Hepatocyte (in vitro differentiated cells): ENCODE data around the gene KXD1. TPM values are rescaled to one million over a fixed set of nuclear protein-coding genes. Genes with fewer than 3 reads are reported as not detected.

Experiments used
- DNase-seq: peaks from one replicate; pipeline ENCODE4 v3.0.0-alpha.2; 2016; ENCODE audit warnings: low spot score
- H2AFZ ChIP-seq: fragments of 200-600 bp; sonication (generic); 2 replicates; pipeline ENCODE4 v1.6.0; 2016; ENCODE audit warnings: antibody characterized with exemption, mild to moderate bottlenecking
- H3K27ac ChIP-seq: fragments of 200-600 bp; sonication (generic); 2 replicates; pipeline ENCODE4 v1.5.1; 2016; ENCODE audit warnings: mild to moderate bottlenecking
- H3K27me3 ChIP-seq: fragments of 200-600 bp; sonication (generic); 2 replicates; pipeline ENCODE4 v1.6.1; 2016
- H3K36me3 ChIP-seq: fragments of 200-600 bp; sonication (generic); replicated peaks from 2 replicates; pipeline ENCODE4 v1.5.1; 2016; ENCODE audit warnings: low read depth; ENCODE audit not compliant: insufficient read depth
- H3K4me1 ChIP-seq: fragments of 200-600 bp; sonication (generic); 2 replicates; pipeline ENCODE4 v1.5.1; 2016; ENCODE audit warnings: mild to moderate bottlenecking, moderate library complexity; ENCODE audit not compliant: insufficient read depth
- H3K4me2 ChIP-seq: fragments of 200-600 bp; sonication (generic); 2 replicates; pipeline ENCODE4 v1.6.0; 2016
- H3K4me3 ChIP-seq: fragments of 200-600 bp; sonication (generic); 2 replicates; pipeline ENCODE4 v1.5.1; 2016; ENCODE audit warnings: mild to moderate bottlenecking
- H3K79me2 ChIP-seq: fragments of 200-600 bp; sonication (generic); 2 replicates; pipeline ENCODE4 v1.6.0; 2017; ENCODE audit warnings: mild to moderate bottlenecking
- H3K9me2 ChIP-seq: fragments of 200-600 bp; sonication (generic); replicated peaks from 2 replicates; pipeline ENCODE4 v1.6.0; 2017; ENCODE audit warnings: mild to moderate bottlenecking; ENCODE audit not compliant: insufficient read depth
- H3K9me3 ChIP-seq: fragments of 200-600 bp; sonication (generic); 2 replicates; pipeline ENCODE4 v1.5.1; 2016; ENCODE audit warnings: low read depth, mild to moderate bottlenecking
- H4K20me1 ChIP-seq: fragments of 200-600 bp; sonication (generic); 2 replicates; pipeline ENCODE4 v1.6.0; 2016; ENCODE audit warnings: mild to moderate bottlenecking; ENCODE audit not compliant: insufficient read depth, poor library complexity, severe bottlenecking
- CTCF ChIP-seq: fragments of 200-600 bp; sonication (generic); IDR thresholded peaks from 2 replicates; pipeline ENCODE4 v1.5.1; 2016; ENCODE audit warnings: antibody characterized with exemption, mild to moderate bottlenecking; ENCODE audit not compliant: poor library complexity
- EZH2 ChIP-seq: fragments of 200-600 bp; sonication (generic); IDR thresholded peaks from 2 replicates; pipeline ENCODE4 v1.6.1; 2016; ENCODE audit warnings: antibody characterized with exemption, mild to moderate bottlenecking, borderline replicate concordance
- EZH2phosphoT487 ChIP-seq: fragments of 200-600 bp; sonication (generic); IDR thresholded peaks from one replicate; pipeline ENCODE4 v1.6.1; 2018; ENCODE audit warnings: antibody characterized with exemption, mild to moderate bottlenecking, low read depth, moderate library complexity; ENCODE audit not compliant: unreplicated experiment, severe bottlenecking
- WGBS: methylation state at CpG from one replicate; pipeline ENCODE4 v1.1.6; 2016; ENCODE audit warnings: low lambda C conversion rate; ENCODE audit errors: missing lambda C conversion rate; 5-methylcytosine and 5-hydroxymethylcytosine counted together
- polyA plus RNA-seq: library from polyadenylated mRNA; unstranded; fragments of >200 nt; fragmentation: Nextera tagmentation; extraction: Ambion mirVana; gene quantifications from 2 replicates; pipeline ENCODE4 v1.2.1, GENCODE V29; 2016
- total RNA-seq: library from RNA; depleted of rRNA; stranded (reverse); fragments of >200 nt; gene quantifications from 2 replicates; pipeline ENCODE4 v1.2.3, GENCODE V29; 2014

Gene KXD1
- total and polyA plus RNA-seq, 2 experiments from 2014 or later: 76.3 to 89.2 TPM

- no peak for TF ChIP-seq CTCF
- TF ChIP-seq EZH2: no peak
- TF ChIP-seq EZH2phosphoT487: no peak
These were observed 37.8 kb downstream of the KXD1 start for GRCh38 chr19:18595475-18595874.

GRCh38 chr19:18596752-18597157, 39.1 kb downstream of the KXD1 start:
- H3K4me2 ChIP-seq: no peak overlapping the region
- no peaks in the 10 kb centered on the region for H4K20me1 ChIP-seq
- peak; percentile 40 for DNase-seq
- TF ChIP-seq CTCF (no peak), EZH2phosphoT487 (no peak), EZH2 (no peak)
- no peak overlapping the region for H2AFZ ChIP-seq
- no peaks in the 10 kb centered on the region for H3K79me2 ChIP-seq
- no peaks in the 10 kb centered on the region for H3K9me2 ChIP-seq
- H3K27me3 ChIP-seq: peaks cover 32% of the 10 kb centered on the region
- 34% methylated on average over 7 of the region's 21 CpGs for WGBS
- no peak overlapping the region for H3K27ac ChIP-seq
- H3K9me3 ChIP-seq: no peaks in the 10 kb centered on the region
- peaks cover 16% of the 10 kb centered on the region for H3K4me1 ChIP-seq
- no peaks in the 10 kb centered on the region for H3K36me3 ChIP-seq
- no peak overlapping the region for H3K4me3 ChIP-seq

More at GRCh38 chr19:18595475-18595874, 37.8 kb downstream of the KXD1 start:
- 86% methylated on average over 6 of the region's 6 CpGs for WGBS
- Histone ChIP-seq H3K4me2 (no peak overlapping the region), H3K4me1 (peaks cover 16% of the 10 kb centered on the region), H2AFZ (no peak overlapping the region), H3K79me2 (no peaks in the 10 kb centered on the region), H3K9me2 (no peaks in the 10 kb centered on the region), H3K4me3 (no peak overlapping the region), H3K9me3 (no peaks in the 10 kb centered on the region), H3K27me3 (peaks cover 22% of the 10 kb centered on the region), H3K27ac (no peak overlapping the region), H3K36me3 (no peaks in the 10 kb centered on the region), H4K20me1 (no peaks in the 10 kb centered on the region)
- DNase-seq: no peak

- no peak overlapping the region for H3K4me2 ChIP-seq
- no peaks in the 10 kb centered on the region for H3K79me2 ChIP-seq
- H3K27ac ChIP-seq: no peak overlapping the region
- H3K9me2 ChIP-seq: no peaks in the 10 kb centered on the region
- no peaks in the 10 kb centered on the region for H3K9me3 ChIP-seq
- peaks cover 45% of the 10 kb centered on the region for H3K27me3 ChIP-seq
- H4K20me1 ChIP-seq: no peaks in the 10 kb centered on the region
- peaks cover 16% of the 10 kb centered on the region for H3K4me1 ChIP-seq
- no peak overlapping the region for H3K4me3 ChIP-seq
- no peak for DNase-seq
- H3K36me3 ChIP-seq: no peaks in the 10 kb centered on the region
- H2AFZ ChIP-seq: no peak overlapping the region
- TF ChIP-seq CTCF: no peak
- no peak for TF ChIP-seq EZH2
- TF ChIP-seq EZH2phosphoT487: no peak
- 69% methylated on average over 19 of the region's 25 CpGs for WGBS
These were observed 40.4 kb downstream of the KXD1 start for GRCh38 chr19:18597809-18598660.
